ENCODE data around the gene RTRAF. TPM values are rescaled to one million over a fixed set of nuclear protein-coding genes. Genes with fewer than 3 reads are reported as not detected.

RTRAF gene
- total and polyA plus RNA-seq, 8 donors, result 126 to 325 (median 268) TPM

DNA sequence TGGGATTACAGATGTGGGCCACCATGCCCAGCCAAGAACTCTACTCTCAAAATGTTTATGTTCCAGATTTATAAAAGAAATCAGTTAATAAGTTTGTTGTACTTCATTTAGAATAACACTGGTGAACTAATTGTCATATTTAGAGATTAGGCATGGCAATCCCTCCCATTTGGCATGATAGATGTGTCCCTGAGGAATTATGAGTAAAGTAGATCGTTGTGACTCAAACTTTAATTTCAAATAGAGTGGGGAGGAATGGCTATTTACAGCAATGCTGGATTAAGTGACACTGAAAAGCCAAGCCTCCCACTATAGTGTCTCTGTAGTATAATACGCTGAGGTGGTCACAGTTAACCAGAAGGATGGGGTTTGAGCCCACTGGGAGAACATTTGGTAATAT lies 39.3 kb upstream of the RTRAF start:
- intact Hi-C loops (cut with DNase I), result no loop called here

DNA sequence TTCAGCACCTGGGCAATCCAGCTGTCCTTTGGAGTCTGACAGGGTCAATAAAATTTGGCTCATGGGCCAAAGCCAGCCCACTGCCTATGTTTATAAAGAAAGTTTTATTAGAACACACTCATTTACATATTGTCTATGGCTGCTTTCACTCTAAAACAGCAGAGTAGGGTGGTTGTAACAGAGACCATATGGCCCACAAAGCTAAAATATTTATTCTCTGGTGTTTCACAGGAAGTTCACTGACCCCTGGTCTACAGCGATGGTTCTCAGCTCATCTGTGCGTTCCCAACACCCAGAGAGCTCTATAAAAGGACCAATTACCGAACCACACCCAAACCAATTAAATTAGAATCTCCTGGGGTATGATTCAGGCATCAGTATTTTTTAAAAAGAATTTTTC lies 37.7 kb upstream of the RTRAF start:
- DNase-seq (no peak), ATAC-seq (no peak)
- Histone ChIP-seq H3K4me1 (no peaks in the 10 kb centered on the region), H3K4me3 (no peak overlapping the region), H3K27ac (no peak overlapping the region), H3K27me3 (no peaks in the 10 kb centered on the region), H3K36me3 (peaks cover 0 to 9% of the 10 kb centered on the region in 2 donors), H3K9me3 (no peaks in the 10 kb centered on the region)
- intact Hi-C loops (cut with DNase I), result no loop called here
- TF ChIP-seq, protein P1, sequence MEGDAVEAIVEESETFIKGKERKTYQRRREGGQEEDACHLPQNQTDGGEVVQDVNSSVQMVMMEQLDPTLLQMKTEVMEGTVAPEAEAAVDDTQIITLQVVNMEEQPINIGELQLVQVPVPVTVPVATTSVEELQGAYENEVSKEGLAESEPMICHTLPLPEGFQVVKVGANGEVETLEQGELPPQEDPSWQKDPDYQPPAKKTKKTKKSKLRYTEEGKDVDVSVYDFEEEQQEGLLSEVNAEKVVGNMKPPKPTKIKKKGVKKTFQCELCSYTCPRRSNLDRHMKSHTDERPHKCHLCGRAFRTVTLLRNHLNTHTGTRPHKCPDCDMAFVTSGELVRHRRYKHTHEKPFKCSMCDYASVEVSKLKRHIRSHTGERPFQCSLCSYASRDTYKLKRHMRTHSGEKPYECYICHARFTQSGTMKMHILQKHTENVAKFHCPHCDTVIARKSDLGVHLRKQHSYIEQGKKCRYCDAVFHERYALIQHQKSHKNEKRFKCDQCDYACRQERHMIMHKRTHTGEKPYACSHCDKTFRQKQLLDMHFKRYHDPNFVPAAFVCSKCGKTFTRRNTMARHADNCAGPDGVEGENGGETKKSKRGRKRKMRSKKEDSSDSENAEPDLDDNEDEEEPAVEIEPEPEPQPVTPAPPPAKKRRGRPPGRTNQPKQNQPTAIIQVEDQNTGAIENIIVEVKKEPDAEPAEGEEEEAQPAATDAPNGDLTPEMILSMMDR (IDR thresholded peaks at IDR 0.05), result no peak

More for the DNA sequence above, 39.3 kb upstream of the RTRAF start:
- Histone ChIP-seq H3K36me3 (peaks cover 0 to 9% of the 10 kb centered on the region in 2 donors), H3K9me3 (no peaks in the 10 kb centered on the region), H3K4me1 (no peaks in the 10 kb centered on the region), H3K4me3 (no peak overlapping the region), H3K27me3 (no peaks in the 10 kb centered on the region), H3K27ac (no peak overlapping the region)
- TF ChIP-seq, protein P1 (IDR thresholded peaks at IDR 0.05), result no peak
- DNase-seq (no peak), ATAC-seq (no peak)

DNA sequence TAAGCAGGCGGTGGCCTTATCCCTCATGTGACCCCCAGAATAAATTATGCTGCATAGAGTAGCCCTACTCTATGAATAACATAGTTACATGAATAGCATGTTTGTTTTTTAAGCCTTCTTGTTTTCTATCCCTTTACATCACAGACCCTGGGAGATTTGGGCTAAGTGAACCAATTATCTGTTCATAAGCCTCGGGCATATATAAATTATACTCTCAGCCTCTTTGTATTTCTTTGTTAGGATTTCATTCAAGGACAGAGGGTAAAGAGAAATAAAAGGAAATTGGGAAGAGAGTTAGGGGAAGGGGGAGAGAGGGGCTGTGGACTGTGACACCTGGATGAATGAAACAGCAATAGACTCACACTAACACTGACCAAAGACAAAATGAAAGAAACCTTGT lies 35.3 kb upstream of the RTRAF start:
- Histone ChIP-seq H3K36me3 (peaks cover 0 to 9% of the 10 kb centered on the region in 2 donors), H3K9me3 (no peaks in the 10 kb centered on the region), H3K27me3 (no peaks in the 10 kb centered on the region), H3K4me1 (no peaks in the 10 kb centered on the region), H3K27ac (no peak overlapping the region), H3K4me3 (no peak overlapping the region)
- intact Hi-C loops (cut with DNase I), result no loop called here
- TF ChIP-seq, protein P1 (IDR thresholded peaks at IDR 0.05), result no peak
- DNase-seq, result no peak
- no peak for ATAC-seq

DNA sequence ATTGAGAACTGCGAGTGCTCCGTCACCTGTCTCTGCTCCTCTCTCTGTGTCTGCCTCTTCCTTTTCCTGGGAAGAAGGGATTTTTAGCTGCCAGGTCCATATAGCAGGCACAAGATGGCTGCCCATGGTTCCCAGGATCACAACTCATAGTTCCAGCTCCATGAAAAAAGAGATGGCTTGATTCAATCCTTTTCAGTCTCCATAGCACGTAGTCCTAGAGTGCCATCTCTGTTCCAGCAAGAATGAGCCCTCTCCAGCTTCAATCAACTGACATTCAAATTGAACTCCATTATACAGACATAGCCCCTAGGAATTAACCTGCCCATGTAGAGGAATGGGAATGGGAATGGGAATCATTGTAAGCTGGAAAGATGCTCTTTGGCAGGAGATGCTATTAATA lies 34.7 kb upstream of the RTRAF start:
- no peak for ATAC-seq
- Histone ChIP-seq H3K36me3 (peaks cover 0 to 9% of the 10 kb centered on the region in 2 donors), H3K4me3 (no peak overlapping the region), H3K27ac (no peak overlapping the region), H3K27me3 (no peaks in the 10 kb centered on the region), H3K9me3 (no peaks in the 10 kb centered on the region), H3K4me1 (no peaks in the 10 kb centered on the region)
- TF ChIP-seq, protein P1 (IDR thresholded peaks at IDR 0.05), result no peak
- no peak for DNase-seq
- intact Hi-C loops (cut with DNase I), result no loop called here

DNA sequence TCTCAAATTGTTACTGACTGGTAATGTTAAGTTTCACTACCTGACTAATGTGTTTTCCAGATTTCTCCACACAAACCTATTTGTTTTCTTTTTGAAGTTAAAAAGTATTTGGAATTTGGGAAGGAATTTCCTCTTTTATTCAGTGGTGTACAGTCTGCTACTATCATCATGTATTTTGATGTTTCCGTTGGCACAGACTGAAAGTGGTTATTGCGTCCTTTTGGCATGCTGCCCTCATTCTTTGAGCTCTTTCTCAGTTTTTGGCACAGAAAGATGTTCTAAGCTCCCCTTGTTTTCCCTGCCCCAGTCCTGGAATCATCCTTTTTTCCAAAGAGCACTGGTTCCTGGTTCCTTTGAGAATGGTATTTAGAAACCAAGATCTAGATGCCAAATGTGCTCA lies 31.4 kb upstream of the RTRAF start:
- H3K27me3 ChIP-seq, result no peaks in the 10 kb centered on the region
- intact Hi-C loops (cut with DNase I), result no loop called here
- TF ChIP-seq, protein P1 (IDR thresholded peaks at IDR 0.05), result no peak
- no peak overlapping the region for H3K4me3 ChIP-seq
- peaks cover 0 to 4% of the 10 kb centered on the region in 2 donors for H3K9me3 ChIP-seq
- H3K36me3 ChIP-seq, result peaks cover 0 to 9% of the 10 kb centered on the region in 2 donors
- no peak for DNase-seq
- ATAC-seq, result no peak
- no peak overlapping the region for H3K27ac ChIP-seq
- H3K4me1 ChIP-seq, result no peaks in the 10 kb centered on the region

Measured in left lung (tissue), 10 donors.